ENCODE measurements around the gene XYLT2. TPM values are rescaled to one million over a fixed set of nuclear protein-coding genes. Genes with fewer than 3 reads are reported as not detected.
"Not testable (repeated sequence)": the region's sequence is repeated elsewhere in the genome, so short reads cannot be mapped to it uniquely, and the experiment has no call there.

The XYLT2 gene
- total and polyA plus RNA-seq, 2 experiments from 2014 or later = 14.2 to 44.9 TPM

GRCh38 chr17:50314456-50315011 lies 31.4 kb upstream of the XYLT2 start:
- H3K4me2 ChIP-seq = no peak overlapping the region
- H3K4me1 ChIP-seq (ENCODE audit: insufficient read depth) = peaks cover 20% of the 10 kb centered on the region
- H3K27me3 ChIP-seq (ENCODE audit: insufficient read depth) = no peaks in the 10 kb centered on the region
- TF ChIP-seq EZH2phosphoT487 (IDR thresholded peaks at IDR 0.05; ENCODE audit: unreplicated experiment) (no peak), ZNF114 (CRISPR knock-in tag; IDR thresholded peaks at IDR 0.05) (no peak), ZNF331 (CRISPR knock-in tag; IDR thresholded peaks at IDR 0.05; ENCODE audit: low read depth) (no peak), ETS1 (IDR thresholded peaks at IDR 0.05) (no peak), JUNB (IDR thresholded peaks at IDR 0.05; ENCODE audit: unreplicated experiment) (no peak)
- Mint-ChIP-seq H3K4me3 (no peak overlapping the region), H3K9me3 (peaks cover 3% of the 10 kb centered on the region; the same call in 1 of the 3 replicates), H3K4me1 (peaks cover 15% of the 10 kb centered on the region), H3K27me3 (ENCODE audit: insufficient read depth, low read depth, poor library complexity) (peaks cover 9% of the 10 kb centered on the region), H3K27ac (no peak overlapping the region), H3K36me3 (ENCODE audit: low read depth) (0 out of 3 replicates have a peak, but pooled peaks cover 3% of the 10 kb centered on the region)
- H4K20me1 ChIP-seq (replicated peaks; ENCODE audit: insufficient read depth) = no peaks in the 10 kb centered on the region
- no peak for ATAC-seq
- no peaks in the 10 kb centered on the region; the same call in 1 of the 2 replicates for H3F3A ChIP-seq (replicated peaks; ENCODE audit: low read depth)
- H2AFZ ChIP-seq = no peak overlapping the region
- 0 out of 2 replicates have a peak, but pooled peaks cover 4% of the 10 kb centered on the region for H3K9me2 ChIP-seq (ENCODE audit: insufficient read depth)
- H3K36me3 ChIP-seq (ENCODE audit: insufficient read depth) = no peaks in the 10 kb centered on the region
- no peaks in the 10 kb centered on the region for H3K79me2 ChIP-seq (replicated peaks; ENCODE audit: insufficient read depth)
- H3K27ac ChIP-seq (ENCODE audit: low read depth) = no peak overlapping the region
- no peak overlapping the region for H3K4me3 ChIP-seq
- no peak for DNase-seq (ENCODE audit: low spot score)

GRCh38 chr17:50316016-50316587 lies 29.8 kb upstream of the XYLT2 start:
- H3K27me3 Mint-ChIP-seq (ENCODE audit: insufficient read depth, low read depth, poor library complexity) = peaks cover 9% of the 10 kb centered on the region

GRCh38 chr17:50316660-50317059 lies 29.3 kb upstream of the XYLT2 start:
- H3K4me3 Mint-ChIP-seq, H3K4me1 Mint-ChIP-seq, H2AFZ ChIP-seq: not testable (repeated sequence)

More at GRCh38 chr17:50316016-50316587, 29.8 kb upstream of the XYLT2 start:
- ATAC-seq (no peak), DNase-seq (ENCODE audit: low spot score) (no peak)
- Histone ChIP-seq H3K27ac (ENCODE audit: low read depth) (no peak overlapping the region), H3K4me1 (ENCODE audit: insufficient read depth) (peaks cover 15% of the 10 kb centered on the region), H3F3A (replicated peaks; ENCODE audit: low read depth) (no peaks in the 10 kb centered on the region; the same call in 1 of the 2 replicates), H3K9me2 (ENCODE audit: insufficient read depth) (peaks cover 8% of the 10 kb centered on the region; the same call in 1 of the 2 replicates), H3K27me3 (ENCODE audit: insufficient read depth) (no peaks in the 10 kb centered on the region), H3K36me3 (ENCODE audit: insufficient read depth) (no peaks in the 10 kb centered on the region), H3K79me2 (replicated peaks; ENCODE audit: insufficient read depth) (no peaks in the 10 kb centered on the region), H3K4me3 (no peak overlapping the region), H4K20me1 (replicated peaks; ENCODE audit: insufficient read depth) (no peaks in the 10 kb centered on the region), H3K4me2 (no peak overlapping the region), H2AFZ (no peak overlapping the region)
- Mint-ChIP-seq H3K36me3 (ENCODE audit: low read depth) (0 out of 3 replicates have a peak, but pooled peaks cover 3% of the 10 kb centered on the region), H3K9me3 (peaks cover 3% of the 10 kb centered on the region; the same call in 1 of the 3 replicates), H3K27ac (no peak overlapping the region), H3K4me1 (peaks cover 7% of the 10 kb centered on the region; the same call in 2 of the 3 replicates), H3K4me3 (no peak overlapping the region)
- TF ChIP-seq CTCF (conservative IDR thresholded peaks at IDR 0.05; ENCODE audit: low read depth in 2 of 2) (no peak), ETS1 (IDR thresholded peaks at IDR 0.05) (no peak), ZNF331 (CRISPR knock-in tag; IDR thresholded peaks at IDR 0.05; ENCODE audit: low read depth) (no peak), NANOG (IDR thresholded peaks at IDR 0.05; ENCODE audit: borderline replicate concordance) (no peak)

More at GRCh38 chr17:50316660-50317059, 29.3 kb upstream of the XYLT2 start:
- not testable (repeated sequence) for H3K9me2 ChIP-seq (ENCODE audit: insufficient read depth); H4K20me1 ChIP-seq (replicated peaks; ENCODE audit: insufficient read depth); H3K9me3 Mint-ChIP-seq; ATAC-seq; H3K36me3 ChIP-seq (ENCODE audit: insufficient read depth); H3K36me3 Mint-ChIP-seq (ENCODE audit: low read depth); H3F3A ChIP-seq (replicated peaks; ENCODE audit: low read depth); H3K27me3 ChIP-seq (ENCODE audit: insufficient read depth); DNase-seq (ENCODE audit: low spot score); H3K4me3 ChIP-seq; H3K27me3 Mint-ChIP-seq (ENCODE audit: insufficient read depth, low read depth, poor library complexity); H3K27ac Mint-ChIP-seq; H3K4me2 ChIP-seq; H3K27ac ChIP-seq (ENCODE audit: low read depth); H3K79me2 ChIP-seq (replicated peaks; ENCODE audit: insufficient read depth)
- peaks cover 15% of the 10 kb centered on the region for H3K4me1 ChIP-seq (ENCODE audit: insufficient read depth)
